ENCODE data around the gene FRYL.

DNA sequence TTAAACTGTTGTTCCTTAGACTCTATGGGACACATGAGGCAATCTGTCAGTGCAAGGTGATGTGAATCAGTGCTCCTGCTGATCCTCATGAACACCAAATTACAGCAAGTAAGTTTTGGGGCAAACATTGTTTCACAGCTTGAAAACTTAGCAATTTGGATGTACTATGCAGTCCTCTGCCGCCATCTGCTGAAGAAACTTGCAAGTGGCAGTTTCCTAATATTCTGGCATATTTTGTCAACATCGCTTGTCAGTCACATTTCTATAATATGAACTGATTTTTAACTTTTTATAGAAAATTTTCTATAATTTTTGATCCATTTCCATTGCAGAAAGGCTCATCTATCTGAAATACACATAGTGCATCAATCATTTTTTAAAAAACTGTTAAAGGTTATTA, 233.7 kb downstream of the FRYL start:
- peak; percentile 24 to 40 (median 33) for TF ChIP-seq CTCF (IDR thresholded peaks at IDR 0.05)
- TF ChIP-seq POLR2AphosphoS5 (IDR thresholded peaks at IDR 0.05) = no peak
- no peak for TF ChIP-seq POLR2A (IDR thresholded peaks at IDR 0.05; ENCODE audit: low read depth)
